Ascending aorta (tissue), 2 donors: ENCODE data around the gene PARN. TPM values are rescaled to one million over a fixed set of nuclear protein-coding genes. Genes with fewer than 3 reads are reported as not detected.

Experiments
- DNase-seq, 2 donors: peaks; one replicate each; pipeline ENCODE4 v3.0.0-alpha.2; 2019; ENCODE audit warnings: low spot score in 2 of 2
- H3K27ac ChIP-seq, 2 donors: fragments of 200-600 bp; sonication (generic); one replicate each; pipeline ENCODE4 v1.5.1; 2016 to 2017; ENCODE audit warnings: mild to moderate bottlenecking in 1 of 2
- H3K27me3 ChIP-seq: fragments of 200-600 bp; sonication (generic); one replicate; pipeline ENCODE4 v1.5.1; 2017
- H3K36me3 ChIP-seq, 2 donors: fragments of 200-600 bp; sonication (generic); one replicate each; pipeline ENCODE4 v1.5.1; 2016
- H3K4me1 ChIP-seq, 2 donors: fragments of 200-600 bp; sonication (generic); one replicate each; pipeline ENCODE4 v1.5.1; 2016 to 2017; ENCODE audit warnings: mild to moderate bottlenecking in 1 of 2
- H3K4me3 ChIP-seq, 2 donors: fragments of 200-600 bp; sonication (generic); one replicate each; pipeline ENCODE4 v1.5.1; 2016 to 2017; ENCODE audit warnings: mild to moderate bottlenecking in 1 of 2
- H3K9me3 ChIP-seq, 2 donors: fragments of 200-600 bp; sonication (generic); one replicate each; pipeline ENCODE4 v1.5.1; 2016
- CTCF ChIP-seq, 3 experiments: fragments of 200-600 bp in 2 of 3; fragments of 450-650 bp in 1 of 3; sonication (generic) in 2 of 3; IDR thresholded peaks; one replicate each; pipeline ENCODE4 v1.5.1; 2016 to 2019; ENCODE audit warnings: antibody characterized with exemption in 3 of 3, mild to moderate bottlenecking in 1 of 3, moderate library complexity in 1 of 3
- intact Hi-C: fragments of 100-400 bp; cut with DNase I; formaldehyde crosslinking; loops from one replicate; pipeline ENCODE4 v1.15.1; 2023
- total RNA-seq: library from RNA; depleted of rRNA; stranded (reverse); fragments of >200 nt; gene quantifications from one replicate; pipeline ENCODE4 v1.1.0, GENCODE V29; 2016

PARN gene
- total RNA-seq, 1 donor from 2014 or later: 3.8 TPM

- no peaks in the 10 kb centered on the region for H3K36me3 ChIP-seq
- no peak for DNase-seq
- TF ChIP-seq CTCF (IDR thresholded peaks at IDR 0.05): no peak
- no peaks in the 10 kb centered on the region for H3K4me1 ChIP-seq
- H3K9me3 ChIP-seq: no peaks in the 10 kb centered on the region
- no peak overlapping the region for H3K27ac ChIP-seq
- H3K4me3 ChIP-seq: no peak overlapping the region
- intact Hi-C loops: no loop called here
- no peaks in the 10 kb centered on the region for H3K27me3 ChIP-seq
Observed at GRCh38 chr16:14389359-14389758, 240.7 kb downstream of the PARN start.

GRCh38 chr16:14388243-14388642 lies 241.8 kb downstream of the PARN start:
- TF ChIP-seq CTCF (IDR thresholded peaks at IDR 0.05): no peak
- DNase-seq: no peak
- Histone ChIP-seq H3K36me3 (no peaks in the 10 kb centered on the region), H3K27me3 (no peaks in the 10 kb centered on the region), H3K4me3 (no peak overlapping the region), H3K27ac (no peak overlapping the region), H3K4me1 (no peaks in the 10 kb centered on the region), H3K9me3 (no peaks in the 10 kb centered on the region)
- intact Hi-C loops: no loop called here

GRCh38 chr16:14386115-14386514 lies 243.9 kb downstream of the PARN start:
- DNase-seq: no peak
- intact Hi-C loops: no loop called here
- no peaks in the 10 kb centered on the region for H3K27me3 ChIP-seq
- no peak for TF ChIP-seq CTCF (IDR thresholded peaks at IDR 0.05)
- no peak overlapping the region for H3K27ac ChIP-seq
- no peak overlapping the region for H3K4me3 ChIP-seq
- no peaks in the 10 kb centered on the region for H3K9me3 ChIP-seq
- H3K36me3 ChIP-seq: no peaks in the 10 kb centered on the region
- H3K4me1 ChIP-seq: no peaks in the 10 kb centered on the region

Other genes with a start within 250 kb of the PARN start
- 28.0 TPM for gene BFAR, start 2.7 kb upstream of the PARN start, total RNA-seq
- gene PLA2G10, start 64.0 kb upstream of the PARN start, total RNA-seq: not detected
- not detected for gene NPIPA3, start 73.2 kb upstream of the PARN start, total RNA-seq
- gene NPIPA2, start 112.3 kb upstream of the PARN start, total RNA-seq: not detected
- gene NOMO1, start 203.5 kb upstream of the PARN start, total RNA-seq: 25.2 TPM